ENCODE results near the gene PHLPP1.

The PHLPP1 gene

GRCh38 chr18:62744076-62744968, 29.0 kb downstream of the PHLPP1 start:
- DNase-seq (ENCODE audit: low read depth), result no peak

DNA sequence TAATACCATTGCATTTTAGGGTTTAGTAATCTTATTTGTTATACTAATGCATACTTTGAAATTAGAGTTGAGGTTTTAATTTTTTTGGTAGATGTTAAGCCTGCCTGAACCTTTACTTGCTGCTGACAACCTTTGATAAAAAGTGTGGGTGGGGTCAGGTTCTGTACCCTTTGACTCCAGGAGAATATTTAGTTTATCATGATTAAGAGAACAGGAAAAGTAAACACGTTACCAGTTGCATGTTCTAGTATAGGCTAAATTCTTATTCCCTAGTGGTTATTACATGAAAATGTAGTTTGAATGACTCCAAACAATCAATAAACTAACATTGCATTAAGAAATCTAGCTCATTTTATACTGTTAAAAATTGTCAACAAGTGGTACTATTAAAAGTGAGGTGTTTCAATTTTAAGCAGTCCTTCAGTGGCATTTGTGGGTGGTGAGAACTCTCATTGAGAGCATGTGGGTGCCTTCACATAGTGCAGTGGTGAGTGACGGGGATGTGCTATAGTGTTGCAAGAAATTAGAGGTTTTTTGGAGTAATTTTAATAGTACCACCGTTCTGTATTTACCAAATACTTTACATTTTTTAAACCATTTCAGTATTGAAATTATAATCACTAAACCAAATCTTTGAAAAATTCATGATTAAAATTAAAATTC, 29.9 kb downstream of the PHLPP1 start:
- DNase-seq (ENCODE audit: low read depth), result no peak

- DNase-seq (ENCODE audit: low read depth), result no peak
Measured at GRCh38 chr18:62749389-62749788, 34.0 kb downstream of the PHLPP1 start.

GRCh38 chr18:62751341-62751821, 36.0 kb downstream of the PHLPP1 start:
- DNase-seq (ENCODE audit: low read depth), result no peak

DNA sequence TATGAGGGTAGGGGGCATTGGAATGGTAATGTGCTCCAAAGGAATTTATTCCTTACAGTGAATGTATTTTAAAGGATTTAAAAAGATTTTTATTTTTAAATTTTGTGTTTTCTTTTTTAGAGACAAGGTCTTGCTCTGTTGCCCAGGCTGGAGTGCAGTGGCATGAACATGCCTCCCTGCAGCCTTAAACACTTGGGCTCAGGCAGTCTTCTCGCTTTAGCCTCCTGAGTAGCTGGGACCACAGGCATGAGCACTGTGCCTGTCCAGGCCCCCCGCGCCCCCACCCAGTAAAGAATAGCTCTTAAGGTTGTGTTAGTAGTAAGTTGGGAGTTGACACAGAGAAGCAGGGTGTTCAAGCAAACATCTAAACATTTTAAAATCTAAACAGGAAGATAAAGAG, 36.6 kb downstream of the PHLPP1 start:
- no peak for DNase-seq (ENCODE audit: low read depth)

DNA sequence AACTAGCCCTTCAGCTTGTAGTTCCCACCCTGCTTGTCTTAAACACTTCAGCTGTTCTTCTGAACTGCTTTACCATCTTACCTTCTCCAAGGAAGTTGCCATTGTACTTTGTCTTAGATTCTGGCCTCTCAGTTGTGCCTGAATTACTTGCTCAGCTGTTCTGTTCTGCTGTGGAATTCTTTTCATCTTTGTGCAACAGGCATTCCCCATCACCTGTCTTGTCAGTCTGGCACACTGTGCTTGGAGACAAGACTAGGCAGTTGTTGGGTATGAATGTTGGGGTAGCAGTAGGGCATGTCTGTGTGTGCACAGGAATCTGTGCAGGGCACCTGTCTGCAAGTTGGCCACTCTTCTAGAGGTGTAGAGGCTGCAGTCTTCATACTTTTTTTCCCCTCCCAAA, 38.7 kb downstream of the PHLPP1 start:
- no peak for DNase-seq (ENCODE audit: low read depth)

DNA sequence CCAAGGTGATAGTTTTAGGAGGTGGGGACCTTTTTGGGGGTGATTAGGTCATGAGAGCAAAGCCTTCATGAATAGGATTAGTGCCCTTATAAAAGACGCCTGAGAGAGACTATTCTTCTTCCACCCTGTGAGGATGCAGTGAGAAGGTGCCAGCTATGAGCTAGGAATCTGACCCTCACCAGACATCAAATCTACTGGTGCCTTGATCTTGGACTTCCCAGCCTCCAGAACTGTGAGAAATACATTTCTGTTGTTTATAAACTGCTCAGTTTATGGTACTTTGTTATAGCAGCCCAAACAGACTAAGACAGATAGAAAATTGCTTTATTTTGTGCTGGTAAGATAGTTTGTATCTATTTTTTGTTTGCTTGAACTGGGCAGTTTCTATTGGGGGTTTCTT, 40.1 kb downstream of the PHLPP1 start:
- DNase-seq (ENCODE audit: low read depth), result no peak

DNA sequence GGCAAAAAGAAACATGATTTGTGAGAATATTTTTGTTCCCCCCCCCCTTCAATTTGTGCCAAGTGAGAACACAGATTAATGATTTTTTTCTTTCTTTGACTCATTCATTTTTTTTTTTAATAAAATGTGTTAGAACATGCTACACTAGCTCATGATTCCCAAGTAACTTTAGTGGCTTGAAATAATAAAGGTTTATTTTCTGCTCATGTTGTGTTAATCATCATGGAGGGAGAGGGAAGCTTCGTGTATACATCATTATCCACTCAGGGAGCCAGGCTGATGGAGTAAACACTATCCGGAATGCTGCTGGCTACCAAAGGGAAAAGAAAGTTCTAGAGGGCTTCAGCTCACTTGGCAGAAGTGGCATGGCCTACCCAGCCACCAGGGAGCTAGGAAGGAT, 40.6 kb downstream of the PHLPP1 start:
- no peak for DNase-seq (ENCODE audit: low read depth)

DNA sequence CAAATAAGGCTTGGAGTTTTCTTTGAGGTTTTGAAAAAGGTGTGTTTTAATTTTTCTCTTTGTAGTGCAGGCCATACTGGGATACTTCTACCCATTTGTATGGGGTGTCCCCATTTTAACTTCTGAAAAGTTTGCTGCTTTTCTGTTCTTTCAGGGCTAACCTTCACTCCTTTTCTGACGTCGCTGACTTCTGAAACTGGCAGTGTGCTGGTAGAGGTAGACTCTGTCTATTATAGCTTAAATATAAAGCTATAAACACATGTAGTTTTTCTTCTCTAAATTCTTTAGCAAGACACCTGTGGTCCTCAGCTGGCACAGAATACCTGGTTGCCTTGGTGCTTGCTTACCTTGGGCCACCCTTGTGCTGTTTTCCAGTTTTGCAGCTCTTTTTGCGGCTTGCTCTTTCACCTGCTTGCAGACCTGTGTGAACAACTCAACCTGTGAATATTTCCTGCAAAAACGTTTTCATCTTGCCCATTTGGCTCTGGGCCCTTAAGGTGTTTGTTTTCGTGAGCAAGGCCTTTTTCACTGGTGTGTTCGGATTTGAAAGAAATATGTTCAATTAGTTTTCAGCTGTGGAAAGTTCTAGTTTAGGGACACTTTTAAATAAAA, 42.2 kb downstream of the PHLPP1 start:
- no peak for DNase-seq (ENCODE audit: low read depth)

GRCh38 chr18:62758591-62758990, 43.2 kb downstream of the PHLPP1 start:
- DNase-seq (ENCODE audit: low read depth), result no peak

DNA sequence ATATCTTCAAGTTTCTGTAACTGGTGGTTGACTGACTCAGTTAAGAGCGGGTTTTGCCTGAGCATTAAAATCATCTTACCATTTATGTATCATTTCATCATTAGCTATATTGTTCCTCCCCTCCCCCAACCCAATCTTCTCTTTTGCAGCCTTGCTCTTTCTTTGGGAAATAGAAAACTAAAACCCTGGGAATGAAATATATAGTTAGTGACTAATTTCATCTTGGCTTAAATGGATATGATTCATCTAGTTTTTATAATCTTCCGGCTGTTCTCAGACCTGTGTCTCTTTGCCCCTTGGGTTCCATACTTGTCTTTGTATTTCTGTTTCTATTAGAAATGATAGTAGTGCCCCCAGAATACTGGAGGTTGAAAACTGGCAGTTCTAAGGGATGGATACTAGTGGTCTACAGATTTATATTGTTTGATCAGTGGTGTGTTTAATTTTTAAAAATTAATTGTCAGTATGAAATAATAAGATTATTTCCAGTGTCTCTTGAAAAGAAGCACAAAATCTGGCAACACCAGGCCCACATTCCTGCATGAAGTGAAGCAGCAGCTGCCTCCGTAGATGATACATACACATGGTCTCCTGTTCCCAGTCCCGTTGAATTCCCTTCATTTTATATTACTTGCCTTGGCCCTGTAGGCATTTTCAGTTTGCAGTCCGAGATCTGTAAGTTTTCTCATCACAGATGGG, 44.5 kb downstream of the PHLPP1 start:
- DNase-seq (ENCODE audit: low read depth), result no peak

- DNase-seq (ENCODE audit: low read depth), result no peak
Measured at GRCh38 chr18:62760403-62760734, 45.0 kb downstream of the PHLPP1 start.

DNA sequence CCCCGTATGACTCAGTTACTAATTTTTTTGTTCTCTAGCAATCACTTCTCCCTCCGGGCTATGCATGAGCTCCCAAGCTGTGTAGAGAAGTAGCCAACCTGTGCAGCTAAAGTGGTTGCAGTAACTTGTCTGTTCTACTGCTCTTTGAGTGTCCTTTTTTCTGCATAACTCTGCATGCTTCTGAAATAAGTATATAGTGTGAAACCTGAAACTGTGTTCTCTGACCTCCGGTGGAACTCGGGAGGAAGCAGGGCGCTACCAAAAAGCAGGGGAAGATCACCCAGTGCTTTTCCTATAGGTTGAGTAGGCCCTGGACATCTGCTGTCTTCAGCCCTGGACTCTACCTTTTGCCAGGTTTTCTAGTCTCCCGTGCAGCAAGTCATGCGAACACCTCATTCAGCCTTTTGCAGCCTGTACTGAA, 47.8 kb downstream of the PHLPP1 start:
- DNase-seq (ENCODE audit: low read depth), result no peak

GRCh38 chr18:62766266-62766665, 50.9 kb downstream of the PHLPP1 start:
- DNase-seq (ENCODE audit: low read depth), result no peak

DNA sequence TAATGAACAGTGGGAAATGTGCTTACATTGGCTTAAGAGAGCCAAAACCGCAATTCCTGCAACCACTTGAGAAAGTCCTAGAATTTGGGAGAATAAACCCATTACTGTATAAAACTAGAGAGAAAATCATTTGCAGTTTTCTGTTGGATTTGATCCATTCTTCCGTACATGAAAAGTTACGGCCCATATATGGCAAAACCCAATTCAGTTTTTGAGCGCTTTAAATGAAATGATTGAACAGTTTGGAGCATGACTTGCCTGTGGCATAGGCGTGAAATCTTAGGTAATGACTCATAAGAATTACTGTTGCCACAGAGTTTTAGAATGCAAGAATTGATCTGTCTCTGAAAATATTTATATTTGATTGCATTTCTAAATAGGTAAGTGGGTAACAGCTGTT, 52.0 kb downstream of the PHLPP1 start:
- DNase-seq (ENCODE audit: low read depth), result no peak

GRCh38 chr18:62767836-62768557, 52.7 kb downstream of the PHLPP1 start:
- DNase-seq (ENCODE audit: low read depth), result no peak

GRCh38 chr18:62768558-62768943, 53.2 kb downstream of the PHLPP1 start:
- no peak for DNase-seq (ENCODE audit: low read depth)

DNA sequence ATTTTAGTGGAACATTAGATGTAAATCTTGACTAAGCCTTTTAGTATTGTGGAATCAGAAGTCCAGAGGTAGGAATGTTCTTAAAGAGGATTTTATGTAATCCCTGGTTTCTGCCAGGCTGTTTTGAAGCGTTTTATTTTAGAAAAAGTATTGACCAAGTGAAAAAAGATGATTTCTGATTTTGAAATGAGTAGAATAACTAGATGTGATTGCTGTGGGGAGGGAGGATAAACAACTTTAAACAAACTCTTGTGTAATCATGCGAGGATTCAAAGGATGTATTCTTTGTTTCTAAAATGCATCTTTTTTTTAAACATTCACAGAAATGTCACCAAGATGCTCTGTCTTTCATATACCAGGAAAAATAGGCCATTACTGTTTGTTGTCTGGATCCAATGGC, 53.9 kb downstream of the PHLPP1 start:
- DNase-seq (ENCODE audit: low read depth), result no peak

DNA sequence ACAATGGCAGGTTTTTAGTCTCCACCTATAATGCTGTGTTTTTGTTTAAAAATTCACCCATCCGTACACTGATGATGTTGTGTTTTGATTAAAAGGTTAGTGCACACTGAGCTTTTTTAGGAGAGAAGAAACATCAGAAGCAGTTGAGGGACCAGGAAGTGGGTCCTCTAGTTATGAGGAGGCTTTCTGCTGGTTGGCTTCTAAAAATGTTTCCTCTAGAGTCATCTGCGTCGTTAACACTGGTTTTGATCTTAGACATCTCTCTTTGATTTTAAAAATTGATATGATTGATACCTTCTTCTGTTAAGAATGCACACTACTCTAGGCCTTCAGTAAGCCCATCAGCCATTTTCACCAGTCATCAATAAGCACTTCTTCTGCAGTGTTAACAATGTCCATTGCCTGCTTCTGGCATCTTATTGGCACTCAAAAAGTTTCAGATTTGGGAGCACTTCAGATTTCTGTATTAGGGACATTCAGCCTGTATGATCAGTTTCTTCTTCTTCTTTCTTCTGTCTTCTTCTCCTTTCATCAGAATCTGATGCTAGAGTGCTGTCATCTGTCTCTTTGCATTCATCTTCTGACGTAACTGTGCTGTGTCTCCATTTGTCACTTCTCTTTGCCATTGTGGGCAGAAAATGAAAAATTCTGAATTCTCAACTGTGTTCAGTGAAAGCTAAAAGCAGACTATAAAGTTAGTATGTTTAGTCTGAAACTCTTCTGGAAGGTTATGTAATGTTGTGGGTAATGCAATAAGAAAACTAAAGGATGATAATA, 56.3 kb downstream of the PHLPP1 start:
- no peak for DNase-seq (ENCODE audit: low read depth)

DNA sequence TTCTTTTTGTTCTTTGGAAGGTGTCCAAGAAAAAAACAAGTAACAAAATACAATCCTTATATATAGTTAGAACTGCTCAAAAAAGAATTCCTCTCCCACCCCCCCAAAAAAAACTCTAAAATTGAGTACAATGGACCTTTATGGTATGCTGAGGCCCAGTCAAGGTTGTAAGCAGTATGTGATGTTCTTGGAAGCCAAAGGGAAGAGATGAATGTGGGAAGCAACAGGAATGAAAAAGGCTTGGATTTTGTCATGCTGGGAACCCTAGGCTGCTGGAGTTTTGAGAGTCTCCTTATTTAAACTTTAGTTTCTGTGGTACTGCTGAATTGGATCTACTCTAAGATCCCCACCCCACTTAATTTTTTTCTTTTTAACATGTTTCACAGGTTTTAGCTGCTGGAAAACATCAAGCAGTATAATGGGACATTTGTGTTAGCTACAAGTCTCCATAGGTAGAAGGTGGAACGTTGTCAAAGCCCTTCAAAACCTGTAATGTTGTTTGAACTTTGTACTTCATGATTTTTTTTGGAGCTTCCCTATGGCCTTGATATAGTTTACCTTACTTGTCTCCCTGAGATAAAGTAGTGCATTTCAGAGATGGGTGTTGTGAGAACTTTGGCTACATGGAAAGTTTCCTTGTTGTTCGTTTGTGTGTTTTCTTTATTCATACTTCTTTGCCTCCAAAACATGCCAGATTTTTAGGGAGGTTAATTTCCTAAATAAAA, 57.7 kb downstream of the PHLPP1 start:
- DNase-seq (ENCODE audit: low read depth), result no peak

All from activated gamma-delta T cell treated with anti-CD3 and anti-CD28 coated beads, Interleukin-2, amount 50 U/mL, for 16 hours (primary cell).